GM23338 (cell line): Measurements from ENCODE around the gene NAA25. TPM values are rescaled to one million over a fixed set of nuclear protein-coding genes. Genes with fewer than 3 reads are reported as not detected.

Experiments
- ATAC-seq: fragments of 200-7000 bp; cut with Tn5 transposase; 3 replicates; pipeline ENCODE4 v1.9.1; 2020
- DNase-seq: peaks from one replicate; pipeline ENCODE4 v3.0.0-alpha.2; 2015; ENCODE audit warnings: low spot score
- H2AFZ ChIP-seq: fragments of 200-600 bp; sonication (generic); 2 replicates; pipeline ENCODE4 v1.8.0; 2016; ENCODE audit warnings: antibody characterized with exemption, mild to moderate bottlenecking, moderate library complexity
- H3F3A ChIP-seq: fragments of 200-600 bp; sonication (generic); replicated peaks from 2 replicates; pipeline ENCODE4 v1.8.0; 2017; ENCODE audit warnings: antibody characterized with exemption, mixed run types, low read depth
- H3K27ac ChIP-seq: fragments of 200-600 bp; sonication (generic); 2 replicates; pipeline ENCODE4 v1.6.1; 2016; ENCODE audit warnings: low read depth
- H3K27me3 ChIP-seq: fragments of 200-600 bp; sonication (generic); 2 replicates; pipeline ENCODE4 v1.8.0; 2016; ENCODE audit warnings: mild to moderate bottlenecking, mixed run types, moderate library complexity; ENCODE audit not compliant: insufficient read depth
- H3K36me3 ChIP-seq: fragments of 200-600 bp; sonication (generic); 2 replicates; pipeline ENCODE4 v1.8.0; 2016; ENCODE audit warnings: mild to moderate bottlenecking; ENCODE audit not compliant: insufficient read depth
- H3K4me1 ChIP-seq: fragments of 200-600 bp; sonication (generic); 2 replicates; pipeline ENCODE4 v1.8.0; 2016; ENCODE audit warnings: mild to moderate bottlenecking, moderate library complexity; ENCODE audit not compliant: insufficient read depth
- H3K4me2 ChIP-seq: fragments of 200-600 bp; sonication (generic); 2 replicates; pipeline ENCODE4 v1.7.1; 2017; ENCODE audit warnings: mixed run types
- H3K4me3 ChIP-seq: fragments of 200-600 bp; sonication (generic); 2 replicates; pipeline ENCODE4 v1.6.1; 2016; ENCODE audit warnings: mixed run types
- H3K79me2 ChIP-seq: fragments of 200-600 bp; sonication (generic); replicated peaks from 2 replicates; pipeline ENCODE4 v1.8.0; 2017; ENCODE audit warnings: mild to moderate bottlenecking; ENCODE audit not compliant: insufficient read depth
- H3K9me2 ChIP-seq: fragments of 200-600 bp; sonication (generic); 2 replicates; pipeline ENCODE4 v1.8.0; 2017; ENCODE audit not compliant: insufficient read depth
- H4K20me1 ChIP-seq: fragments of 200-600 bp; sonication (generic); replicated peaks from 2 replicates; pipeline ENCODE4 v1.8.0; 2017; ENCODE audit warnings: mild to moderate bottlenecking; ENCODE audit not compliant: insufficient read depth
- H3K27ac Mint-ChIP-seq: 2 replicates; pipeline ENCODE4 v1.8.0; 2020; ENCODE audit warnings: inconsistent platforms, mild to moderate bottlenecking, moderate library complexity, mixed read lengths
- H3K27me3 Mint-ChIP-seq: 3 replicates; pipeline ENCODE4 v1.8.0; 2022; ENCODE audit warnings: low read depth, mild to moderate bottlenecking, moderate library complexity, mixed read lengths, inconsistent platforms; ENCODE audit not compliant: insufficient read depth, poor library complexity
- H3K36me3 Mint-ChIP-seq: 3 replicates; pipeline ENCODE4 v1.8.0; 2021; ENCODE audit warnings: low read depth, mild to moderate bottlenecking, inconsistent platforms, moderate library complexity, mixed read lengths
- H3K4me1 Mint-ChIP-seq: 3 replicates; pipeline ENCODE4 v1.8.0; 2020; ENCODE audit warnings: mild to moderate bottlenecking, inconsistent platforms, mixed read lengths
- H3K4me3 Mint-ChIP-seq: 3 replicates; pipeline ENCODE4 v1.8.0; 2021; ENCODE audit warnings: moderate library complexity, mild to moderate bottlenecking, inconsistent platforms, mixed read lengths
- H3K9me3 Mint-ChIP-seq: 3 replicates; pipeline ENCODE4 v1.8.0; 2020; ENCODE audit warnings: moderate library complexity, mild to moderate bottlenecking, inconsistent platforms, mixed read lengths
- CTCF ChIP-seq, 2 experiments: fragments of 200-600 bp in 1 of 2; sonication (generic) in 1 of 2; conservative IDR thresholded peaks; 2 replicates each; pipeline versions ENCODE4 v1.5.1 to v1.6.1; 2016 to 2017; ENCODE audit warnings: antibody characterized with exemption in 2 of 2, low read depth in 2 of 2, mild to moderate bottlenecking in 2 of 2, moderate library complexity in 1 of 2
- ETS1 ChIP-seq: IDR thresholded peaks from 2 replicates; pipeline ENCODE4 v1.6.1; 2016; ENCODE audit warnings: antibody characterized with exemption
- EZH2 ChIP-seq: fragments of 200-600 bp; sonication (generic); IDR thresholded peaks from one replicate; pipeline ENCODE4 v1.8.0; 2017; ENCODE audit warnings: antibody characterized with exemption, mild to moderate bottlenecking, low read depth; ENCODE audit not compliant: unreplicated experiment
- EZH2phosphoT487 ChIP-seq: fragments of 200-600 bp; sonication (generic); IDR thresholded peaks from one replicate; pipeline ENCODE4 v1.8.1; 2018; ENCODE audit warnings: antibody characterized with exemption; ENCODE audit not compliant: unreplicated experiment
- NANOG ChIP-seq: IDR thresholded peaks from 2 replicates; pipeline ENCODE4 v1.6.1; 2016; ENCODE audit warnings: antibody characterized with exemption, borderline replicate concordance
- ZNF114 ChIP-seq: fragments of 250-450 bp; sonication (Bioruptor Pico); IDR thresholded peaks from 2 replicates; pipeline ENCODE4 v1.5.0; 2020; ENCODE audit warnings: mild to moderate bottlenecking, moderate library complexity
- ZNF462 ChIP-seq: fragments of 250-450 bp; sonication (Bioruptor Pico); IDR thresholded peaks from 2 replicates; pipeline ENCODE4 v1.5.0; 2020; ENCODE audit warnings: mild to moderate bottlenecking, moderate library complexity
- polyA plus RNA-seq: library from polyadenylated mRNA; unstranded; fragments of >200 nt; fragmentation: Nextera tagmentation; extraction: Ambion mirVana; gene quantifications from 2 replicates; pipeline ENCODE4 v1.2.1, GENCODE V29; 2016
- total RNA-seq: library from RNA; depleted of rRNA; stranded (reverse); fragments of >200 nt; shearing (Covaris generic); gene quantifications from 2 replicates; pipeline ENCODE4 v1.2.3, GENCODE V29; 2014

NAA25 gene
- total and polyA plus RNA-seq, 2 experiments from 2014 or later: 49.0 to 55.1 TPM

GRCh38 chr12:111984820-111985219, 123.8 kb downstream of the NAA25 start:
- no peak for DNase-seq
- no peak overlapping the region for H3K27ac Mint-ChIP-seq

More at GRCh38 chr12:111984820-111985219, 123.8 kb downstream of the NAA25 start:
- no peaks in the 10 kb centered on the region for H3K4me1 Mint-ChIP-seq
- Histone ChIP-seq H4K20me1 (no peaks in the 10 kb centered on the region), H3K9me2 (no peaks in the 10 kb centered on the region), H3K27me3 (no peaks in the 10 kb centered on the region), H3K79me2 (no peaks in the 10 kb centered on the region), H3K36me3 (0 out of 2 replicates have a peak, but pooled peaks cover 3% of the 10 kb centered on the region), H2AFZ (no peak overlapping the region), H3K4me2 (no peak overlapping the region), H3K4me3 (no peak overlapping the region), H3K27ac (no peak overlapping the region), H3F3A (no peaks in the 10 kb centered on the region), H3K4me1 (no peaks in the 10 kb centered on the region)
- H3K9me3 Mint-ChIP-seq: no peaks in the 10 kb centered on the region
- H3K36me3 Mint-ChIP-seq: no peaks in the 10 kb centered on the region
- no peak overlapping the region for H3K4me3 Mint-ChIP-seq
- H3K27me3 Mint-ChIP-seq: no peaks in the 10 kb centered on the region
- no peak for ATAC-seq
- TF ChIP-seq CTCF (conservative IDR thresholded peaks at IDR 0.05; ENCODE audit: low read depth in 2 of 2) (no peak), EZH2phosphoT487 (no peak), ZNF462 (CRISPR knock-in tag) (no peak), NANOG (no peak), EZH2 (no peak), ZNF114 (CRISPR knock-in tag) (no peak), ETS1 (no peak)
